Measurements from ENCODE around the gene BTRC. TPM values are rescaled to one million over a fixed set of nuclear protein-coding genes. Genes with fewer than 3 reads are reported as not detected.

Gene BTRC
- total RNA-seq, 1 experiment from 2014 or later: 22.4 TPM

DNA sequence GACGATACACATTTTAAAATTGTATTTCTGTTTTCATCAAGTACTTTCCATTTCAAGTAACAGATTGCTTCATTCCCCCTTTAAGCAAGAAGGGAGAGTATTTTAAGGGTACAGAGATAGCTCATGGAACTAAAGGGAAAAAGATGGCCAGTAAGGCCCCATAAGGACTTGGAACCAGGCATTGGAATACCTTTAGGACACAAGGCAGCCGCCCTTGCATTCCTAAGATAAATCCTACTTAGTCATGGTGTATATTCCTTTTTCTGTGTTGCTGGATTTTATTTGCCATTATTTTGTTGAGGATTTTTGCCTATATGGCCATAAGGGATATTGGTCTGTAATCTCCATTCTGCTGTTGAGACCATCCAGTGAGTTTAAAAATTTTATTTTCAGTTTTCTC, 49.2 kb downstream of the BTRC start (continued):
- TF ChIP-seq SP1 (CRISPR knock-in tag; conservative IDR thresholded peaks at IDR 0.05) (no peak), GTF2I (CRISPR knock-in tag; conservative IDR thresholded peaks at IDR 0.05) (no peak)
- TF ChIP-seq, protein P1, sequence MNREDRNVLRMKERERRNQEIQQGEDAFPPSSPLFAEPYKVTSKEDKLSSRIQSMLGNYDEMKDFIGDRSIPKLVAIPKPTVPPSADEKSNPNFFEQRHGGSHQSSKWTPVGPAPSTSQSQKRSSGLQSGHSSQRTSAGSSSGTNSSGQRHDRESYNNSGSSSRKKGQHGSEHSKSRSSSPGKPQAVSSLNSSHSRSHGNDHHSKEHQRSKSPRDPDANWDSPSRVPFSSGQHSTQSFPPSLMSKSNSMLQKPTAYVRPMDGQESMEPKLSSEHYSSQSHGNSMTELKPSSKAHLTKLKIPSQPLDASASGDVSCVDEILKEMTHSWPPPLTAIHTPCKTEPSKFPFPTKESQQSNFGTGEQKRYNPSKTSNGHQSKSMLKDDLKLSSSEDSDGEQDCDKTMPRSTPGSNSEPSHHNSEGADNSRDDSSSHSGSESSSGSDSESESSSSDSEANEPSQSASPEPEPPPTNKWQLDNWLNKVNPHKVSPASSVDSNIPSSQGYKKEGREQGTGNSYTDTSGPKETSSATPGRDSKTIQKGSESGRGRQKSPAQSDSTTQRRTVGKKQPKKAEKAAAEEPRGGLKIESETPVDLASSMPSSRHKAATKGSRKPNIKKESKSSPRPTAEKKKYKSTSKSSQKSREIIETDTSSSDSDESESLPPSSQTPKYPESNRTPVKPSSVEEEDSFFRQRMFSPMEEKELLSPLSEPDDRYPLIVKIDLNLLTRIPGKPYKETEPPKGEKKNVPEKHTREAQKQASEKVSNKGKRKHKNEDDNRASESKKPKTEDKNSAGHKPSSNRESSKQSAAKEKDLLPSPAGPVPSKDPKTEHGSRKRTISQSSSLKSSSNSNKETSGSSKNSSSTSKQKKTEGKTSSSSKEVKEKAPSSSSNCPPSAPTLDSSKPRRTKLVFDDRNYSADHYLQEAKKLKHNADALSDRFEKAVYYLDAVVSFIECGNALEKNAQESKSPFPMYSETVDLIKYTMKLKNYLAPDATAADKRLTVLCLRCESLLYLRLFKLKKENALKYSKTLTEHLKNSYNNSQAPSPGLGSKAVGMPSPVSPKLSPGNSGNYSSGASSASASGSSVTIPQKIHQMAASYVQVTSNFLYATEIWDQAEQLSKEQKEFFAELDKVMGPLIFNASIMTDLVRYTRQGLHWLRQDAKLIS (CRISPR knock-in tag; IDR thresholded peaks at IDR 0.05; ENCODE audit: borderline replicate concordance): no peak

DNA sequence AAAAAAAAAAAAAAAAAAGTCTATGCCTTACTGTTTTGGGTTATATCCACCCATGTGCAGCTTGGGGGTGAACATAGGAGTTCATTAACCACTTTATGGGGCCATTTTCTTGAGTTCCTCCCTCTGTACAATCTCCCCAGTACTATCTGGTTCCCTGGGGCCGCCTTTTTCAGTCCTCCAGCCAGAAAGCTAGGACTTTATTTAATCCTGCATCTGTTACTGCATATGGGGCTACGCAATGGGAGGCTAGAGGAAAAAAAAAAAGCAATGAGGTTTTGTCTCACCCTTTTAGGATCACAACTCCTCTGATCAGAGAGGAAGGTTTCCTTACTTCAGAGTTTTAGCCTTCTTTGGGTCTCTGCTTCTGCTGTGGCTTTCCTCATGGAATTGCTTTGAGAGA, 51.0 kb downstream of the BTRC start:
- no peak for DNase-seq (ENCODE audit: low spot score)
- no peaks in the 10 kb centered on the region for H3K27me3 Mint-ChIP-seq (ENCODE audit: low read depth)
- ATAC-seq: no peak
- TF ChIP-seq ZNF232 (CRISPR knock-in tag; IDR thresholded peaks at IDR 0.05): no peak
- no peak for TF ChIP-seq ZNF317 (CRISPR knock-in tag; IDR thresholded peaks at IDR 0.05; ENCODE audit: borderline replicate concordance, low read depth)
- TF ChIP-seq PRRX2 (CRISPR knock-in tag; IDR thresholded peaks at IDR 0.05): no peak
- no peak for TF ChIP-seq JAZF1 (CRISPR knock-in tag; IDR thresholded peaks at IDR 0.05)
- no peak for TF ChIP-seq ETV6 (CRISPR knock-in tag; IDR thresholded peaks at IDR 0.05)
- no peak for TF ChIP-seq RORB (CRISPR knock-in tag; IDR thresholded peaks at IDR 0.05)
- TF ChIP-seq SMAD3 (CRISPR knock-in tag; IDR thresholded peaks at IDR 0.05; ENCODE audit: borderline replicate concordance): no peak
- no peak for TF ChIP-seq TEAD4 (CRISPR knock-in tag; IDR thresholded peaks at IDR 0.05)
- TF ChIP-seq, protein P2, sequence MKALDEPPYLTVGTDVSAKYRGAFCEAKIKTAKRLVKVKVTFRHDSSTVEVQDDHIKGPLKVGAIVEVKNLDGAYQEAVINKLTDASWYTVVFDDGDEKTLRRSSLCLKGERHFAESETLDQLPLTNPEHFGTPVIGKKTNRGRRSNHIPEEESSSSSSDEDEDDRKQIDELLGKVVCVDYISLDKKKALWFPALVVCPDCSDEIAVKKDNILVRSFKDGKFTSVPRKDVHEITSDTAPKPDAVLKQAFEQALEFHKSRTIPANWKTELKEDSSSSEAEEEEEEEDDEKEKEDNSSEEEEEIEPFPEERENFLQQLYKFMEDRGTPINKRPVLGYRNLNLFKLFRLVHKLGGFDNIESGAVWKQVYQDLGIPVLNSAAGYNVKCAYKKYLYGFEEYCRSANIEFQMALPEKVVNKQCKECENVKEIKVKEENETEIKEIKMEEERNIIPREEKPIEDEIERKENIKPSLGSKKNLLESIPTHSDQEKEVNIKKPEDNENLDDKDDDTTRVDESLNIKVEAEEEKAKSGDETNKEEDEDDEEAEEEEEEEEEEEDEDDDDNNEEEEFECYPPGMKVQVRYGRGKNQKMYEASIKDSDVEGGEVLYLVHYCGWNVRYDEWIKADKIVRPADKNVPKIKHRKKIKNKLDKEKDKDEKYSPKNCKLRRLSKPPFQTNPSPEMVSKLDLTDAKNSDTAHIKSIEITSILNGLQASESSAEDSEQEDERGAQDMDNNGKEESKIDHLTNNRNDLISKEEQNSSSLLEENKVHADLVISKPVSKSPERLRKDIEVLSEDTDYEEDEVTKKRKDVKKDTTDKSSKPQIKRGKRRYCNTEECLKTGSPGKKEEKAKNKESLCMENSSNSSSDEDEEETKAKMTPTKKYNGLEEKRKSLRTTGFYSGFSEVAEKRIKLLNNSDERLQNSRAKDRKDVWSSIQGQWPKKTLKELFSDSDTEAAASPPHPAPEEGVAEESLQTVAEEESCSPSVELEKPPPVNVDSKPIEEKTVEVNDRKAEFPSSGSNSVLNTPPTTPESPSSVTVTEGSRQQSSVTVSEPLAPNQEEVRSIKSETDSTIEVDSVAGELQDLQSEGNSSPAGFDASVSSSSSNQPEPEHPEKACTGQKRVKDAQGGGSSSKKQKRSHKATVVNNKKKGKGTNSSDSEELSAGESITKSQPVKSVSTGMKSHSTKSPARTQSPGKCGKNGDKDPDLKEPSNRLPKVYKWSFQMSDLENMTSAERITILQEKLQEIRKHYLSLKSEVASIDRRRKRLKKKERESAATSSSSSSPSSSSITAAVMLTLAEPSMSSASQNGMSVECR (CRISPR knock-in tag; IDR thresholded peaks at IDR 0.05; ENCODE audit: borderline replicate concordance): no peak
- no peak for TF ChIP-seq GTF2I (CRISPR knock-in tag; conservative IDR thresholded peaks at IDR 0.05)
- TF ChIP-seq IRF2 (CRISPR knock-in tag; IDR thresholded peaks at IDR 0.05; ENCODE audit: borderline replicate concordance, low read depth): no peak
- TF ChIP-seq, protein P3, sequence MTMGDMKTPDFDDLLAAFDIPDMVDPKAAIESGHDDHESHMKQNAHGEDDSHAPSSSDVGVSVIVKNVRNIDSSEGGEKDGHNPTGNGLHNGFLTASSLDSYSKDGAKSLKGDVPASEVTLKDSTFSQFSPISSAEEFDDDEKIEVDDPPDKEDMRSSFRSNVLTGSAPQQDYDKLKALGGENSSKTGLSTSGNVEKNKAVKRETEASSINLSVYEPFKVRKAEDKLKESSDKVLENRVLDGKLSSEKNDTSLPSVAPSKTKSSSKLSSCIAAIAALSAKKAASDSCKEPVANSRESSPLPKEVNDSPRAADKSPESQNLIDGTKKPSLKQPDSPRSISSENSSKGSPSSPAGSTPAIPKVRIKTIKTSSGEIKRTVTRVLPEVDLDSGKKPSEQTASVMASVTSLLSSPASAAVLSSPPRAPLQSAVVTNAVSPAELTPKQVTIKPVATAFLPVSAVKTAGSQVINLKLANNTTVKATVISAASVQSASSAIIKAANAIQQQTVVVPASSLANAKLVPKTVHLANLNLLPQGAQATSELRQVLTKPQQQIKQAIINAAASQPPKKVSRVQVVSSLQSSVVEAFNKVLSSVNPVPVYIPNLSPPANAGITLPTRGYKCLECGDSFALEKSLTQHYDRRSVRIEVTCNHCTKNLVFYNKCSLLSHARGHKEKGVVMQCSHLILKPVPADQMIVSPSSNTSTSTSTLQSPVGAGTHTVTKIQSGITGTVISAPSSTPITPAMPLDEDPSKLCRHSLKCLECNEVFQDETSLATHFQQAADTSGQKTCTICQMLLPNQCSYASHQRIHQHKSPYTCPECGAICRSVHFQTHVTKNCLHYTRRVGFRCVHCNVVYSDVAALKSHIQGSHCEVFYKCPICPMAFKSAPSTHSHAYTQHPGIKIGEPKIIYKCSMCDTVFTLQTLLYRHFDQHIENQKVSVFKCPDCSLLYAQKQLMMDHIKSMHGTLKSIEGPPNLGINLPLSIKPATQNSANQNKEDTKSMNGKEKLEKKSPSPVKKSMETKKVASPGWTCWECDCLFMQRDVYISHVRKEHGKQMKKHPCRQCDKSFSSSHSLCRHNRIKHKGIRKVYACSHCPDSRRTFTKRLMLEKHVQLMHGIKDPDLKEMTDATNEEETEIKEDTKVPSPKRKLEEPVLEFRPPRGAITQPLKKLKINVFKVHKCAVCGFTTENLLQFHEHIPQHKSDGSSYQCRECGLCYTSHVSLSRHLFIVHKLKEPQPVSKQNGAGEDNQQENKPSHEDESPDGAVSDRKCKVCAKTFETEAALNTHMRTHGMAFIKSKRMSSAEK (CRISPR knock-in tag; IDR thresholded peaks at IDR 0.05; ENCODE audit: borderline replicate concordance): no peak
- no peak for TF ChIP-seq TP53 (CRISPR knock-in tag; IDR thresholded peaks at IDR 0.05)
- H3K9me3 Mint-ChIP-seq: no peaks in the 10 kb centered on the region
- H3K36me3 Mint-ChIP-seq: no peaks in the 10 kb centered on the region
- peaks cover 11% of the 10 kb centered on the region for H3K4me1 Mint-ChIP-seq
- no peak overlapping the region for H3K4me3 Mint-ChIP-seq
- no peak overlapping the region for H3K27ac Mint-ChIP-seq
- CTCF ChIA-PET: interaction anchor here (1.3 kb wide), 1 partner anchor 62 kb away, joined by 7 read pairs; no protein-coding TSS in a partner anchor
- POLR2A ChIA-PET: no interaction called here
